ENCODE measurements around the gene PDE4D.

Gene PDE4D

GRCh38 chr5:59327191-59327980 lies 566.1 kb downstream of the PDE4D start:
- no peak for TF ChIP-seq CTCF (IDR thresholded peaks at IDR 0.05; ENCODE audit: extremely low read depth, missing control alignments)
- DNase-seq (ENCODE audit: low spot score), result no peak

GRCh38 chr5:59326596-59326995 lies 566.9 kb downstream of the PDE4D start:
- TF ChIP-seq CTCF (IDR thresholded peaks at IDR 0.05; ENCODE audit: extremely low read depth, missing control alignments), result no peak
- no peak for DNase-seq (ENCODE audit: low spot score)

GRCh38 chr5:59325070-59325469 lies 568.5 kb downstream of the PDE4D start:
- TF ChIP-seq CTCF (IDR thresholded peaks at IDR 0.05; ENCODE audit: extremely low read depth, missing control alignments), result no peak
- no peak for DNase-seq (ENCODE audit: low spot score)

GRCh38 chr5:59322894-59323293 lies 570.6 kb downstream of the PDE4D start:
- no peak for DNase-seq (ENCODE audit: low spot score)
- TF ChIP-seq CTCF (IDR thresholded peaks at IDR 0.05; ENCODE audit: extremely low read depth, missing control alignments), result no peak

- no peak for TF ChIP-seq CTCF (IDR thresholded peaks at IDR 0.05; ENCODE audit: extremely low read depth, missing control alignments)
- no peak for DNase-seq (ENCODE audit: low spot score)
Observed at GRCh38 chr5:59322058-59322457, 571.5 kb downstream of the PDE4D start.

- DNase-seq (ENCODE audit: low spot score), result no peak
- no peak for TF ChIP-seq CTCF (IDR thresholded peaks at IDR 0.05; ENCODE audit: extremely low read depth, missing control alignments)
Observed at GRCh38 chr5:59321642-59322041, 571.9 kb downstream of the PDE4D start.

GRCh38 chr5:59320420-59320819 lies 573.1 kb downstream of the PDE4D start:
- no peak for TF ChIP-seq CTCF (IDR thresholded peaks at IDR 0.05; ENCODE audit: extremely low read depth, missing control alignments)

More at GRCh38 chr5:59320420-59320819, 573.1 kb downstream of the PDE4D start:
- no peak for DNase-seq (ENCODE audit: low spot score)

All from GM20000 (cell line).